ENCODE data around the gene IMMP2L.

The IMMP2L gene

DNA sequence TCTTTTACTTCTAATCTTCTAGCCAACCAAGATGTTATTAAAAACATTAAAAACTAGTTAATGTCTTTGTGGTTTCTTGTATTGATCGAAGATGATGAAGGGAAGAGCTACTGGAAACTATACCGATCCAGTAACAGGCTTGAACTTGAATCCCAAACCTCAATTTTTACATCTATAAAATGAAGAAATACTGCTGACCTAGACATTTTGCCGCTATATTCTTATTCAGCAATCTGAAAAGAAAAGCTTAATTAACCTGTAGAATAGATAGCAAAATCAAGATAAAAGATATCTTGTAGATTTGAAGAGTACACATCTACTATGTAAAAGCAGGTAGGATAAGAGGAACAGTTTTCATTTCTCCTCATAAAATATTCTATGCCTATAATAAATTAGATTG is 797.4 kb downstream of the IMMP2L start:
- DNase-seq, result no peak

DNA sequence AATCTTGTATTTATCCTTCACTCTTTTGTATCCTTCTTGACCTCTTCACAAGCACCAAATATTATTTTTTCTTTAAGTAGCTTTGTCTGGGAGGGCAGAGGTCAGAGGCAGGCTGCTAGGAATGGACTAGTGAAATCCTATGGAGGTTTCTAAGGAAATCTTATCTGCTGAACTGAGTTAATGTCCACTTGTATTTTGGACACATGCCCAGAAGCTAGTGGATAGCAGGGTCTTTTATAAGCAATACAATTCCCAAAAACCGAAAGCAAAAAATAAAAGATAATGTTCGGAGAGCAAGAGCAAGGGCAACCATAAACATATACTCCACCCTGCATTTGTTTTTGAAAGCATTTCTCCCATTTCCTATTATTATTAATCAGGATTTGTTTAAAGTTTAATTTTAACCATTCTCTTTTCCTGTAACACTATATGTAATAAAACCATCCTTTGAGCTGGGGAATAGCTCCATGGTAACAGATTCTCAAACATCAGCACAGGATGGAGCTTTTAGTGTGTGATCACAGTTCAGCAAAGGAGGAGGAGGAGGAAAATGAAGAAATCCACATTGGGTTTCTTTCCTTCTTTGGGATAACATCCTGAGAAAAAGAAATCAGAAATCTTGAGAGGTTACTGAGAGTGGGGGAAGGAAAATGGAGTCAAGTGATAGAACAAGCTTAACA is 799.6 kb downstream of the IMMP2L start:
- DNase-seq, result peak; percentile 55

- DNase-seq, result no peak
Measured at GRCh38 chr7:110760341-110760740, 802.0 kb downstream of the IMMP2L start.

- no peak for DNase-seq
Measured at GRCh38 chr7:110759069-110759468, 803.2 kb downstream of the IMMP2L start.

DNA sequence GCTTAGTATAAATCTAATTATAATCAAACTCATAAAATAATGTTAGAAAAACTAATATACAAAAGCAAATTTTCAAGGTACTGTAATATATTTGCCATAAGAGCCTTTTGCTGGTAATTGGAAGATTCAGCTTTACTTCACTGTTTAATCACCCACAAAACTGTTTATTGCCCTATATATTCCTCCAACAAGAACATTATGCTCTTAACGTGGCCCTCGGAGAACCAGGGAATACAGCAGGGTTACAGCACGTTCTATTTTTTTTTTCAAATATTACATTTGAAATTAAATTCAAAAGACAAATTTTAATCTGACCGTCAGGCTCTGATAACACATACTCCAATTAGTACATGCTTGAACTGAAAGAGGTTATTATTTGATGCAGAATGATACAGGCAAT is 807.6 kb downstream of the IMMP2L start:
- DNase-seq, result no peak

DNA sequence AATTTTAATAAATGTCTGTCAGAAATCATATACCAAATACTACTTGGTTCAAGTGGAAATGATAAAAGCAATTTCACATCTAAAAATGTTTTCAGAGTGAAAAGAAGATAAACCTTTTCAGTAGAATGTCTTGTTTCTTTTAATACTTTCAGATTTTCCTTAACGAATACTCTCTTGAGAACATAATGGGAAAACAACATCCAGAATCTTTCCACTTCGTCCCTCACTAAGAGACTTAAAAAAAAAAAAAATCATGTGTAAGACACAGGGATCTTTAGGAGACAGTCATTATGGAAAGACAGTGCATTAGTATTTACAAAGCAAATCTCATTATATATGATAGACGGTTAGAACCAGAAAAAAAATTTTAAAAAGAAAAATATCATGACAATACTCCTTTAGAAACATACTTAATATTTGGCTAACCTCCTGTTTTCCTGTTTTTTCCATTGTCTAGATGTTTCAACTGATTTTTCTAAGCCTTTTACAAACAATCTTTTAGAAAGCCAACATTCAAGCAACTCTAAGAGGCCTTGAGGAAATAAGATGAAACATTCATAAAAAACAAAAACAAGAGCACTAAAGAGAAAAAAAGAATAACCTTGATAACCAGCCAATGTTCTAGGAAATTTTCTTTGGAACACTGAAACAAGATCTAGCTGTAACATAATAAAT is 811.2 kb downstream of the IMMP2L start:
- no peak for DNase-seq

- DNase-seq, result no peak
Measured at GRCh38 chr7:110733221-110733620, 829.1 kb downstream of the IMMP2L start.

GRCh38 chr7:110724811-110725210 is 837.5 kb downstream of the IMMP2L start:
- DNase-seq, result no peak

DNA sequence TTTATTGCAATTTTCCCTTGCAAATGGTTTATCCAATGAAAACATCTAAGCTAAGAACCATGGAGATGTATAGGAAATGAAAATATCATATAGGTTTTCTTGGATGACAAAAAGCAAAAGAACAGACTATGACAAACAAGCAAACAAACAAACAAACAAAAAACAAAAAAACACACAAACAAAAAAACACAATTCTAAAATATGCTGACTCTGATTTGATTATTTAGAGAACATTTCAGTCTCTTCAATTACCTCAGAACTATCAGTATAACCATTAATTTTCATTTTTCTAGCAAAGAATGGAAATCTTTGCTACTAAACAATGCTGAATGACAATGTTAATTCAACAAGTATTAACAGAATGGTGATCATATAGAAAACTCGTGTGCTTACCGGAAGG is 840.9 kb downstream of the IMMP2L start:
- DNase-seq, result no peak

DNA sequence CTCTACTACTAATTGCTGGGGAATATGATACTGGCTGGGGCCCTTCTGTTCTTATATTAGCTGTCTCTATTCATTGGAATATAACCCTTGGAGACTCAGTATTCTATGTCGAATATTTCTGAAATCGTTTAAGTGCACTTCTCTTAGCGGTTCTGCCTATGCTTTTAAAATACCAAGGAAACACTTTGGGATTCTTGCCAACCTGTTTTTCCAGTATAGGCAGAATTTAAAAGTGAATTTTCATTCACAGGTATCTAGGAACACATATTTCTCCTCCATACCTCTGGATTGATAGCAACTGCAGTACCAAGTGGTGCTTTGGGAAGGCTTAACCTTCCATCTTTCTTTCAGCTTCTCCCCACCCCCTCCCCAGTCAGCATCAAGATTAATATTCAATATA is 841.7 kb downstream of the IMMP2L start:
- no peak for DNase-seq

DNA sequence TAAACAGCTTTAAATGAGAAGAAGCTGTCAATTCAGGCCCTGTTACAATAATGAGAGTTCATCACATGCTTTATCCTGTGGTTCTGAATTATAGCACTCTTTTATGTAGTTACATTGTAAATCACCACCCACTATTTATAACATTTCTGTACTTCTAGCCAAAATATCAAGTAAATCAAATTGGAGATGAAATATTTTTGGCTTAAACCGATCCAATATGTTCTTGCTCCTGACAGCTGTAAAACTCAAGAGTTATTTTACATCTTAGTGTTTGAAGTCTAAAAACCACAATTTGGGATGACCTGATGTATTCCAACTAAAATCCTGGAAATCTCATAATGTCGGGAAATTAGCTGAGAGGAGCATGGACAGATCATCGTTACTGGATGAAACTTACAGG is 842.6 kb downstream of the IMMP2L start:
- DNase-seq, result no peak

DNA sequence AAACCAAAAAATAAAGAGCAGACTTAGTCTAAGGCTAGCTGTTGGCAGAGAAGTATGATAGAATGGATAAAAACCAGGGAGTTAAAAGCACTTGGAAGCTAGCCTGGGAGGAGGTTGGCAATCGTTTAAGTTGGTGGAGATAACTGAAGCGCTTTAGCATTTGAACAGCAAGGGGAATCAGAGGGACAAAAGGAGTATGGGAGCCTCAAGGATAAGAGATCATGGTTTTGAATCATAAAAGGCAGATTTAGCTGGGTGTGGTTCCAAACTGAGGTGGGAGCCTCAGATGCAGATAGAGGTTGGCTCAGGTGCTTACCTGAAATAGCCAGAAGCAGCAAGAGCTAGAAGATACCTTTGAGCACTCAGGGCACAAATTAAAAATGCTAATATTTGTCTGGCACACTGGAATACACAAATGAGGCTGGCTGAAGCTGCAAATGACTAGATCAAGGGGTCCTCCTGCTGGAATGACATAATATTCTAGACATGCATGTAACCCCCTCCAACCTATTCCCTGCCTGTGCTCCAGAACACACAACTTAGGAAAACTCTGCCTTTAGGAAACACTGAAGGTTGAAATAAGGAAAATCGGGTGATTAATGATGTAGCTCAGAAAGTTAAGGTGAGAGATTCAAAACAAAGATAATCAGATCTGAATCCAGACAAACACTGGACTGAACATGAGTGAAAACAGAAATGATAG is 843.6 kb downstream of the IMMP2L start:
- DNase-seq, result no peak

DNA sequence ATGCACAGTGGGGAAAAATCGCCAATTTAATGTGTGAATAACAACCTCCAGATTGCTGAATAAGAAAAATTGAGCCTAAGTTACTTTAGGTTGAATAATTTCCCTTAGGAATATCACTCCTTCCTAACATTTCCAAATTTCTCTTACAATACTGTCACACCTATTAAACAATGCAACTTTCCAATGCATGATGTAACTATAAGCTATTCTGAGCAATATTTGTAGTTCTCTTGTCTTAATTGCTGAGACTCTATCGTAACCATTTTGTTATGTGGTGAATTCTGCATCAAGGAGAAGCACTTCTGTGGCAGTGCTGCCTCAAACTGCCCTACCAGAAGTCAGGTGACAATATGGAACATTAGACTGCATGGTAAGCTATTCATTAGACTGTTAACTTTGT is 858.1 kb downstream of the IMMP2L start:
- DNase-seq, result no peak

DNA sequence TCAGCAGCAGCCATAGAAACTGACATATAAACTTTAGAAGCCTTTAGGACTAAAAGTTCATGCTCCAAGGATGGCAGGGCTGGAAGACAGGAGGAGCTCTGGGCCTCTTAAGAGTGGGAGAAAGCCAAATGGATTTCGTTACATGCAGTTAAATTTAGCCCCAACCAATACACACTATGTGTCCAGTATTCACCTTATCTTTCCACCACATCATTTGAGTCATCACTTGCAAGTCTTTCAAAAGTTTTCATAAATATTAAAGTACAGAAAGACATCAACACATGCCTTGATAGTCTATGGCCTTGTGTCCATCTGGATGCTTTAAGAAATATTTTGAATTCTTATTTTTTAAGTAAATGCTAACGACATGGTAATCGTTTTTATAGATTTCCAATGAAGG is 863.7 kb downstream of the IMMP2L start:
- no peak for DNase-seq

DNA sequence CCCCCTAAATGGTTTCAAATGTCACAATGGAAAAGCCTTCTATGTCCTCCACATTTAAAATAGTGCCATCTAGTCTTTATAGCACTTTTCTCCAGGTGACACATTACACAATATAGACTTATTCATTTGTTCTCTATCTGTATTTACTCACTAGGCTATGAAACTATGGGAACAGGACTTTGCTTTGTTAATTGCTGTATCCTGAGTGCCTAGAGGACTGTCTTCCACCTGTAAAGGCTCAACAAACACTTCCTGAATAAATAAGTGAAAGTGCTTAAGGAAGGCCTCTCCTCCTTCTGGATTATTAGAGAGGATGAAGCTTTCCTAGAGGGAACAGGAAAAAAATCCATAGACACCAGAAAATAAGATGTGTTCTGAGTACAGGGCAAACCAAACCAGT is 868.9 kb downstream of the IMMP2L start:
- no peak for DNase-seq

- DNase-seq, result no peak
Measured at GRCh38 chr7:110688908-110689307, 873.4 kb downstream of the IMMP2L start.

GRCh38 chr7:110685899-110686298 is 876.4 kb downstream of the IMMP2L start:
- no peak for DNase-seq

DNA sequence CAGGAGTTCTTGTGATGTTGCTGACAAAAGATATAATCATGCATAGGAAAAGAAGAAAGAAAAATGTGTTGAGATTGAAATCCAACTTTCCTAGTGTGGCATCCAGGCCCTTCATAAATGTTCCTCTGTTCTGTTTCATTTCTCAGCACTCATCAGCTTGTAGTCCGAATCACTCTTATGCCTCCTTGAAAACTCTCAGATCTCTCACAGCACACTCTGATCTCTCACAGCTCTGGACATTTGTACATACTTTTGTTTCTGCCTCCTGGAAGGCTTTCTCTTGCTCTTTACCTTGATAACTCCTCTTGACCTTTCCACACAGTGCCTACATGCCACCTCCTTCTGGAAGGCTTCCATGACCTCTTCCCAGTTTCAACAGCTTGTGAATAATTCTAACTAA is 880.4 kb downstream of the IMMP2L start:
- DNase-seq, result no peak

DNA sequence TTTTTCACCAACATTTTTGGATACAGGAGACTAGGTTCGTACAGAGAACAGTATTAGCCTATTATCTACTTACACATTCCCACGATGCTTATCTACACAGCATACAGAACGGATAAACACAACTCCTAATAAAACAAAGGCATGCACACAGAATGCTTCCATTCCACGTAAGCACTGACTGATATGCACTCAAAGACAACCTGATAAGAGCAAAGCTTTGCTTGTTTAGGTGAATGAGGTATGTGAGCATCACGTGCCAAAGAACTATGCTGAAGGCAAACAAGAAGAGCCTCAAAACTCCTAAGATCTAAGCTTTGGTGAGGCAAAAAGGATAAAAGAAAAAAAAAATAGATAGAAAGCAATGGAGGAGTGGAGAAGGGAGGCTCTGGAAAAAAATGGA is 884.9 kb downstream of the IMMP2L start:
- no peak for DNase-seq

DNA sequence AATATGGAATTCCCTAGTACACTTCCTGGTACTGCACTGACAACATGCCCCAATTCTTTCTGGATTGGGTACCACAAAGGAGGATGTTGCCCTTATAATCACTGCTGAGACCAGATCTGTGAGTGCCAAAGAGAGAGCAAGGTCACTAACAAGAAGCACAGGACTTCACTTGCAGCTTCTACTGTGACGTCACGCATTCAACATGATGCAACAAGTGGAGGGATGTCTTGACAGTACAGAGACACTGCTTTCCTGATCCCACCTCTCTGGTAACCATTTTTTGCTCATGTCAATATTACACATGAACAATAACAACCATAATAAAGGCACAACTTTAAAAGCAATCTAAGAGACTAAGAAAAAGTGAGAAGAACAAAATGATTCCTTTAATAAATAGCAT is 885.5 kb downstream of the IMMP2L start:
- no peak for DNase-seq

GRCh38 chr7:110675383-110676103 is 886.7 kb downstream of the IMMP2L start:
- DNase-seq, result no peak

GRCh38 chr7:110673148-110673547 is 889.1 kb downstream of the IMMP2L start:
- DNase-seq, result no peak

- no peak for DNase-seq
Measured at GRCh38 chr7:110669410-110669809, 892.9 kb downstream of the IMMP2L start.

- DNase-seq, result no peak
Measured at GRCh38 chr7:110664803-110665202, 897.5 kb downstream of the IMMP2L start.
